Measurements from ENCODE around the gene SLC38A3. TPM values are rescaled to one million over a fixed set of nuclear protein-coding genes. Genes with fewer than 3 reads are reported as not detected.

Gene SLC38A3
- total RNA-seq, 1 donor from 2014 or later: 0.56 TPM

GRCh38 chr3:50270422-50271224 is 65.6 kb downstream of the SLC38A3 start:
- DNase-seq (ENCODE audit: low spot score): no peak
- H3K27me3 Mint-ChIP-seq (ENCODE audit: unreplicated experiment): peaks cover 35% of the 10 kb centered on the region
- TF ChIP-seq CTCF (IDR thresholded peaks at IDR 0.05; ENCODE audit: unreplicated experiment): no peak
- peaks cover 9% of the 10 kb centered on the region for H3K36me3 Mint-ChIP-seq (ENCODE audit: low read depth, unreplicated experiment)
- no peak overlapping the region for H3K27ac Mint-ChIP-seq (ENCODE audit: unreplicated experiment)
- no peak overlapping the region for H3K4me3 Mint-ChIP-seq (ENCODE audit: unreplicated experiment)
- no peaks in the 10 kb centered on the region for H3K9me3 Mint-ChIP-seq (ENCODE audit: unreplicated experiment)
- peaks cover 16% of the 10 kb centered on the region for H3K4me1 Mint-ChIP-seq (ENCODE audit: unreplicated experiment)

Small RNA genes lying within 50 kb of the gene (microRNA-seq; reads per million reads assigned to microRNA genes)
- gene MIR566 (ENCODE audit: unreplicated experiment) (not detected), gene MIR5787 (ENCODE audit: unreplicated experiment) (not detected)

Other genes with a start within 250 kb of the SLC38A3 start
- 219 TPM for gene RBM5, start 116.4 kb upstream of the SLC38A3 start, total RNA-seq (ENCODE audit: unreplicated experiment)
- 21.3 TPM for gene SEMA3F, start 49.9 kb upstream of the SLC38A3 start, total RNA-seq (ENCODE audit: unreplicated experiment)
- 0.59 TPM for gene GNAT1, start 13.7 kb upstream of the SLC38A3 start, total RNA-seq (ENCODE audit: unreplicated experiment)
- gene GNAI2, start 30.9 kb downstream of the SLC38A3 start, total RNA-seq (ENCODE audit: unreplicated experiment): 771 TPM
- 1.7 TPM for gene SEMA3B, start 63.9 kb downstream of the SLC38A3 start, total RNA-seq (ENCODE audit: unreplicated experiment)
- gene LSMEM2, start 73.8 kb downstream of the SLC38A3 start, total RNA-seq (ENCODE audit: unreplicated experiment): 0.18 TPM
- 43.2 TPM for gene IFRD2, start 87.2 kb downstream of the SLC38A3 start, total RNA-seq (ENCODE audit: unreplicated experiment)
- gene HYAL3, start 94.1 kb downstream of the SLC38A3 start, total RNA-seq (ENCODE audit: unreplicated experiment): 12.7 TPM
- gene NAA80, start 94.1 kb downstream of the SLC38A3 start, total RNA-seq (ENCODE audit: unreplicated experiment): 17.1 TPM
- gene HYAL1, start 98.3 kb downstream of the SLC38A3 start, total RNA-seq (ENCODE audit: unreplicated experiment): 1.6 TPM
- 214 TPM for gene HYAL2, start 117.5 kb downstream of the SLC38A3 start, total RNA-seq (ENCODE audit: unreplicated experiment)
- gene TUSC2, start 123.0 kb downstream of the SLC38A3 start, total RNA-seq (ENCODE audit: unreplicated experiment): 36.4 TPM
- 14.8 TPM for gene RASSF1, start 135.6 kb downstream of the SLC38A3 start, total RNA-seq (ENCODE audit: unreplicated experiment)
- not detected for gene ZMYND10, start 140.5 kb downstream of the SLC38A3 start, total RNA-seq (ENCODE audit: unreplicated experiment)
- gene NPRL2, start 145.5 kb downstream of the SLC38A3 start, total RNA-seq (ENCODE audit: unreplicated experiment): 18.0 TPM
- gene CYB561D2, start 145.6 kb downstream of the SLC38A3 start, total RNA-seq (ENCODE audit: unreplicated experiment): 5.5 TPM
- gene TMEM115, start 154.2 kb downstream of the SLC38A3 start, total RNA-seq (ENCODE audit: unreplicated experiment): 44.9 TPM

Data from endothelial cell (in vitro differentiated cells).